Natural killer cell (primary cell): ENCODE data around the gene HNRNPR. TPM values are rescaled to one million over a fixed set of nuclear protein-coding genes. Genes with fewer than 3 reads are reported as not detected.

Source experiments
- ATAC-seq, 3 donors: fragments of 150-1000 bp in 2 of 3; fragments of 200-7000 bp in 1 of 3; cut with Tn5 transposase; 1 replicate in 1 of 3; 2 replicates in 2 of 3; pipeline ENCODE4 v1.10.0; 2021; ENCODE audit warnings: mild to moderate bottlenecking in 2 of 3, moderate library complexity in 2 of 3
- DNase-seq, 2 donors: peaks; one replicate each; pipeline versions ENCODE4 v3.0.0 to v3.0.0-alpha.2; 2013 to 2021; ENCODE audit warnings: mixed read lengths in 1 of 2
- H3K27ac ChIP-seq: one replicate; pipeline ENCODE4 v1.5.1; 2013; ENCODE audit warnings: mild to moderate bottlenecking, low read length
- H3K27me3 ChIP-seq: one replicate; pipeline ENCODE4 v1.6.1; 2013; ENCODE audit warnings: low read length; ENCODE audit not compliant: control insufficient read depth, insufficient read depth
- H3K36me3 ChIP-seq: one replicate; pipeline ENCODE4 v1.6.1; 2013; ENCODE audit warnings: low read length; ENCODE audit not compliant: control insufficient read depth, insufficient read depth
- H3K4me1 ChIP-seq: one replicate; pipeline ENCODE4 v1.6.1; 2013; ENCODE audit warnings: low read length; ENCODE audit not compliant: control insufficient read depth, insufficient read depth
- H3K4me3 ChIP-seq: one replicate; pipeline ENCODE4 v1.5.1; 2013; ENCODE audit warnings: low read length
- H3K9me3 ChIP-seq: one replicate; pipeline ENCODE4 v1.6.1; 2013; ENCODE audit warnings: low read length; ENCODE audit not compliant: control insufficient read depth, insufficient read depth
- H3K27ac Mint-ChIP-seq, 2 donors: one replicate each; pipeline ENCODE4 v1.8.0; 2022; ENCODE audit warnings: mild to moderate bottlenecking in 2 of 2, mixed read lengths in 2 of 2, moderate library complexity in 1 of 2
- H3K27me3 Mint-ChIP-seq, 2 donors: one replicate each; pipeline ENCODE4 v1.8.0; 2022; ENCODE audit warnings: low read depth in 2 of 2, mixed read lengths in 2 of 2
- H3K36me3 Mint-ChIP-seq: one replicate; pipeline ENCODE4 v1.8.0; 2022; ENCODE audit warnings: mixed read lengths
- H3K4me1 Mint-ChIP-seq, 2 donors: one replicate each; pipeline ENCODE4 v1.8.0; 2022; ENCODE audit warnings: mixed read lengths in 2 of 2
- H3K4me3 Mint-ChIP-seq: one replicate; pipeline ENCODE4 v1.8.0; 2022; ENCODE audit warnings: mild to moderate bottlenecking, moderate library complexity, mixed read lengths
- H3K9me3 Mint-ChIP-seq, 2 donors: one replicate each; pipeline ENCODE4 v1.8.0; 2022; ENCODE audit warnings: mixed read lengths in 2 of 2
- CTCF ChIP-seq: fragments of 200-600 bp; IDR thresholded peaks from one replicate; pipeline ENCODE4 v1.8.0; 2022; ENCODE audit warnings: antibody characterized with exemption
- WGBS: methylation state at CpG from one replicate; pipeline ENCODE4 v1.1.7; 2013; ENCODE audit warnings: missing lambda C conversion rate; ENCODE audit not compliant: insufficient coverage; 5-methylcytosine and 5-hydroxymethylcytosine counted together
- intact Hi-C: fragments of 100-400 bp; cut with micrococcal nuclease; formaldehyde crosslinking; loops from one replicate; pipeline ENCODE4 v1.14.2; 2022
- total RNA-seq, 4 donors: library from RNA; stranded (reverse); fragments of 120-200 nt in 1 of 4; gene quantifications; one replicate each; pipeline versions ENCODE4 v1.2.3 to v1.2.4, GENCODE V29; 2013 to 2022

Gene HNRNPR
- total RNA-seq, 3 donors from 2014 or later (not counting 1 experiment from before 2014, with no cell fraction given), result 126 to 134 (median 128) TPM

DNA sequence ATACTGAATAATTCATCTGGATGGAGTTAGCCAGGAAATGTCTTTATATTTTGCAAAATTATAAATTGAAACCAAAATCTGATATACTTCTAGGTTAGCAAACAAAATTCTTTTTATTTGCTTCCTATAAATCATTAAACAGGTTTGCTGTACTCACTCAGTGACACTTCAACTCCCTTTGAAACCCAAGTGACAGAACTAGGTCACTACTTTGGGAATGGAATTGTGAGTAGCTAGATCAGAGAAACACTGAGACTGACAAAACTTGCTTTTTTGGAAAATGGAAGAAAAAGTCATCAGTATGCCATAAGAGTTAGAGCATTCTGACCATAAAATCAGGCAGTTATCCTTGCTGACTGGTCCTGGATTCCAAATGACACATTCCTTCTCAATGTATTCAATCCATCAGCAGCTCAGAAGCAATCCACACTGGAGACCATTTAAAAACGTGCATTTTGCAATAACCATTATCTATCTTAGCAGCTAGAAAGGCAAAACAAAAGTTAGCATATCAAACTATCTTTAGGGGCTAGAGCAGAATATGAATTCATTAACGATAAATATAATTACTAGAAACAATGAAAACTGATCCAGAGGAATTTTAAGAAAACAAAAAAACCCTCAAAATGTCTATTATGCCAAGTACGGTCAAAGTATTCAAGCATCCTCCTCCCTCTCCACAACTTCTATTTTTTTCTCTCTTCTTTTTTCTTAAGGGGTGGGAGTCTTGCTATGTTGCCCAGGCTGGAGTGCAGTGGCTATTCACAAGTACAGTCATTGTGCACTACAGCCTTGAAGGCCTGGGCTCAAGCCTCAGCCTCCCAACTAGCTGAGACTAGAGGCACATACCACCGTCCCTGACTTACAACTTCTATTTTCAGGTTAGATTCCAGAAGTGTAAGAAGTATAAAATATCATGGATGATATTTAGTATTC, 60.1 kb downstream of the HNRNPR start:
- ATAC-seq (no peak), DNase-seq (no peak)
- no peaks in the 10 kb centered on the region for H3K4me1 ChIP-seq
- intact Hi-C loops, result loop anchor here (10.0 kb wide), 1 partner anchor 189 kb away; no protein-coding TSS in a partner anchor
- no peak overlapping the region for H3K27ac ChIP-seq
- Mint-ChIP-seq H3K9me3 (no peaks in the 10 kb centered on the region), H3K36me3 (peaks cover 7% of the 10 kb centered on the region), H3K4me3 (no peak overlapping the region), H3K27me3 (no peaks in the 10 kb centered on the region), H3K27ac (peak overlapping the region in 1 of 2 donors; percentile 10), H3K4me1 (no peaks in the 10 kb centered on the region)
- H3K4me3 ChIP-seq, result no peak overlapping the region
- H3K9me3 ChIP-seq, result no peaks in the 10 kb centered on the region
- TF ChIP-seq CTCF, result no peak
- no peaks in the 10 kb centered on the region for H3K27me3 ChIP-seq
- H3K36me3 ChIP-seq, result peaks cover 30% of the 10 kb centered on the region
- WGBS, result 93% methylated on average over 3 of the region's 4 CpGs

DNA sequence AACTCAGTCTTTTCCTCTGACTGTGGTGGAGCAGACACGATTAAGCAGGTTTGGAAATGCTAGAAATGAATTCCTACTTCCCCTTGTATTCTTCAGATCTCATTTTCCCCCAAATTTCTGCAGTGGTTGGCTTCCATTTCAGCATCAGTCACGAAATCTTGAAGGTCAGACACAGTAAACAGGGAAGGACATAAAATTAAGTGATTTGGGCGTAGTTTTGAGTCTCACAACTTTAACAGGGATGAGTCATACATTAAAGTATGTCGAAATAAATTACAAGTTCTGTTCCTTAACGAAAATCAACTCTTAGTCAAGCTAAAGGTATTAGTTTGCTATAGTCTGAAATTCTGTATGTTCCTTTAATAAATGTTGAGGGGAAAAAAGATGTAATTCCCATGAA, 61.1 kb downstream of the HNRNPR start:
- Mint-ChIP-seq H3K9me3 (no peaks in the 10 kb centered on the region), H3K27me3 (no peaks in the 10 kb centered on the region), H3K36me3 (peaks cover 7% of the 10 kb centered on the region), H3K4me1 (no peaks in the 10 kb centered on the region), H3K4me3 (no peak overlapping the region), H3K27ac (no peak overlapping the region)
- Histone ChIP-seq H3K9me3 (no peaks in the 10 kb centered on the region), H3K36me3 (peaks cover 28% of the 10 kb centered on the region), H3K4me3 (no peak overlapping the region), H3K27me3 (no peaks in the 10 kb centered on the region), H3K27ac (no peak overlapping the region), H3K4me1 (no peaks in the 10 kb centered on the region)
- intact Hi-C loops, result loop anchor here (10.0 kb wide), 1 partner anchor 188 kb away; no protein-coding TSS in a partner anchor
- ATAC-seq (no peak), DNase-seq (no peak)
- TF ChIP-seq CTCF, result no peak
- 87% methylated on average over 4 of the region's 5 CpGs for WGBS

DNA sequence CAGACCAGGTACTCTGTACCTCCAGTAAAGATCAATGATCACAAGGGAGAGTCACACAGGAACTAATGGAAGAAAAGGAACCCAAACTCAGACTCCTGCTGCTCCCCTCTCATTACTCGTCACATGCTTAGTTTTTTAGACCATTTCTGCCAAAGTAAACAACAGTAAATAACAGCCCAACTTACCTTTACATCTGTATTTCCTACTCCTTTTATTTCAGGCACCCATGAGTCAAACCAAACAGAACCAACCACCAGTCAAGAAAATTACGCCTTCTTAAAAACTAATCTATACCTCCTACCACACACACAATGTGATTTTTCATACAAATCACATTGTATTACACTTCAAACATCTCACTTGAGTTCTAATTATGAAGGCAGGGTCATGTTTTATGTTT, 65.4 kb downstream of the HNRNPR start:
- H3K27ac Mint-ChIP-seq, result no peak overlapping the region
- ATAC-seq (no peak), DNase-seq (no peak)
- no peak overlapping the region for H3K27ac ChIP-seq
- no peaks in the 10 kb centered on the region for H3K9me3 ChIP-seq
- H3K27me3 ChIP-seq, result no peaks in the 10 kb centered on the region
- TF ChIP-seq CTCF, result no peak
- no peak overlapping the region for H3K4me3 Mint-ChIP-seq
- WGBS, result 100% methylated on average over 2 of the region's 2 CpGs
- peaks cover 20% of the 10 kb centered on the region for H3K36me3 ChIP-seq
- no peak overlapping the region for H3K4me3 ChIP-seq
- H3K4me1 ChIP-seq, result no peaks in the 10 kb centered on the region
- H3K27me3 Mint-ChIP-seq, result peaks cover 9 to 16% of the 10 kb centered on the region in 2 donors
- peaks cover 7% of the 10 kb centered on the region for H3K36me3 Mint-ChIP-seq
- no peaks in the 10 kb centered on the region for H3K4me1 Mint-ChIP-seq
- intact Hi-C loops, result no loop called here
- no peaks in the 10 kb centered on the region for H3K9me3 Mint-ChIP-seq
